HG03378 (cell line): ENCODE measurements around the gene GJA4.
"Not testable (repeated sequence)": the region's sequence is repeated elsewhere in the genome, so short reads cannot be mapped to it uniquely, and the experiment has no call there.

Source experiments
- ATAC-seq: cut with Tn5 transposase; IDR thresholded peaks from one replicate; pipeline ENCODE4 v1.9.1; 2021; ENCODE audit warnings: mild to moderate bottlenecking, moderate library complexity; ENCODE audit not compliant: unreplicated experiment

The GJA4 gene

DNA sequence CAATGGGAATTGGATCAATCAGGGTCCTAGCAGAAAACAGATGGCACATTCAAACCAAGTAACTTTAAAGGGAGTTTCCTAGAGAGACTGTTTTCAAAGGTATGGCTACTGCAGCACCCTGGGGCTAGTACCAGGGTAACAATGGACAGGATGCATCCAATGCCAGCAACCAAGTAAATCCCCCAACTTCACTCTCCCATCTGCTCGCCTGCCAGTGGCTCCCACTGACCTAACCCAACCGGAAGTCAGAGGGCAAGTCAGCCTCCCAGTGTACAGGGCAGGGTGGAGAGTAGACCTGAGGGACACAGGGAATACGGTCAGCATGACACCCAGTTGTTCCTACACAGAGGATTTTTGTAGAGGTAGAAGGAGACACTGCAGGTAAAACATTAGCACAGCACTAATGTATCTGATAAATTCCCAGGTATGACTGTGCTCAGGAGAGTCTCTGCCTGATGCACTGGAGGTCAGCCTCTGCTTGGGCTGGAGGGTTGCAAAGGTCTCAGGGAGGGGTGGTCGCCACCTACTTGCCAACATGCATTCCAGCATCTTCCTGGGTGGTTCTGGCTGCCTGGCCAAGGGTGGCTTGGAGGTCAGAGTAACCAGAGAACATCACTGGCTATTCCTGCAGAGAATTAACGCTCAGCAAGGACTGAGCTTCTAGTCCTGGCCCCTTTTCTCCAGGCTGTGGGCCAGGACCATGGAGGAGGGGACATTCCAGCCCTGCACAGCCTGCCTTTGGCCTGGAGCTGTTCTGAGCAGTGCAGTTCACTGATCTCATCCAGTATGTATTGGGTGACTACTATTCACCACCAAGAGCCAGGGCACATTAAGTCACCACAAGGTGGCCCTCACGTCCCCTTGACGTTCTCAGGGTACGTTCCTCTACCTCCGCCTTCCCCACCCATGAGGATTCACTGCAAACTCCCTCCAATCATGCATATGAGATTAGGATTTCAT lies 5.1 kb upstream of the GJA4 start:
- ATAC-seq, result no peak

DNA sequence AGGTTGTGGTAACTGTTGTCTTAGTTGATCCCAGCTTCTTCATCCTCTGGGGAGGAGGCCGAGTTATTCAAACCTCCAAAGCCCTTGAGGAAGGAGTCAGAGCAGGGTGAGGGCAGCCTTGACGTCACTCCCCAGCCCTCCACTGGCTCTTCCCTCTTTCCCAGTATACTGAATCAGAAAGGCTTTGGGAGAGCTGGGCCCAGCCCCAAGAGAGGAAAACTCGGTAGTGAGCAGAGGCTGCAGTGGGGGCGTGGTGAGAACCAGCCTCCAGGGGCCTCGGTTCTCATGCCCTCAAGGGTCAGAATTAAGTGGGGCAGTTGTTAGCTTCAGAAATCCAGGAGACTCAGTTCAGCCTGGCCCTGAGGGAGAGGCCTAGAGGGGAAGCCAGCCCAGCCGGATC lies 1.8 kb upstream of the GJA4 start:
- ATAC-seq, result no peak

GRCh38 chr1:34792424-34792823 lies 375 bp upstream of the GJA4 start:
- no peak for ATAC-seq

DNA sequence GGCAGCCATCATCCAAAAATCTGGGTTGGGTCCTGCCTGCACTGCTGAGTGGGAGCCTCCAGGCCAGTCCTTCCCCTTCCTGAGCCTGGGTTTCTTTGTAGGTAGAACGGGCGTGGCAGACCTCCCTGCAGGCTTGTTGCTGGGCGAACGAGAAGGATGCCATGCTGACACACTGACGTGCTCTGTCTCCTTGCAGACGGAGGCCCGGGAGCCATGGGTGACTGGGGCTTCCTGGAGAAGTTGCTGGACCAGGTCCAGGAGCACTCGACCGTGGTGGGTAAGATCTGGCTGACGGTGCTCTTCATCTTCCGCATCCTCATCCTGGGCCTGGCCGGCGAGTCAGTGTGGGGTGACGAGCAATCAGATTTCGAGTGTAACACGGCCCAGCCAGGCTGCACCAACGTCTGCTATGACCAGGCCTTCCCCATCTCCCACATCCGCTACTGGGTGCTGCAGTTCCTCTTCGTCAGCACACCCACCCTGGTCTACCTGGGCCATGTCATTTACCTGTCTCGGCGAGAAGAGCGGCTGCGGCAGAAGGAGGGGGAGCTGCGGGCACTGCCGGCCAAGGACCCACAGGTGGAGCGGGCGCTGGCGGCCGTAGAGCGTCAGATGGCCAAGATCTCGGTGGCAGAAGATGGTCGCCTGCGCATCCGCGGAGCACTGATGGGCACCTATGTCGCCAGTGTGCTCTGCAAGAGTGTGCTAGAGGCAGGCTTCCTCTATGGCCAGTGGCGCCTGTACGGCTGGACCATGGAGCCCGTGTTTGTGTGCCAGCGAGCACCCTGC lies 1.4 kb downstream of the GJA4 start:
- no peak for ATAC-seq

- no peak for ATAC-seq
Observed at GRCh38 chr1:34794790-34795180, 2.0 kb downstream of the GJA4 start.

DNA sequence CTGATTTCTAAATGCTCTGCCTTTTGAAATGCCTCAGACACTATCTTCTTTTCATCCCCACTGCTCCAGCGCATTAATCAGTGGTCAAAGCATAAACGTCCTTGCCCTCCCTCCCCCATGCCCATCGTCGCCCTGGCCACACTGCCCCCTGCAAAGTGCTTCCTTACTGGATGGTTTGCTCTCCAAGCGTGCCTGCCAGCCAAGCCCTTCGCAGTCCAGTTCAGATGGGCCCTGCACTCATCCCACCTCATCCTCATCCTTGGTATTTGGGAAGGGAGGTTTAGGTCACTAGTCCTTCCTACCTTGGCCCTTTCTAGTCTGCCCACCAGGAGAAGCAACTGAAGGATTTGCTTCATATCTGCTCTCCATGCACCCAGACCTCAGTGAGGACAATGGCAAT lies 3.1 kb downstream of the GJA4 start:
- ATAC-seq, result no peak

- ATAC-seq, result no peak
Observed at GRCh38 chr1:34796990-34797389, 4.2 kb downstream of the GJA4 start.

GRCh38 chr1:34800214-34800613 lies 7.4 kb downstream of the GJA4 start:
- ATAC-seq, result no peak

DNA sequence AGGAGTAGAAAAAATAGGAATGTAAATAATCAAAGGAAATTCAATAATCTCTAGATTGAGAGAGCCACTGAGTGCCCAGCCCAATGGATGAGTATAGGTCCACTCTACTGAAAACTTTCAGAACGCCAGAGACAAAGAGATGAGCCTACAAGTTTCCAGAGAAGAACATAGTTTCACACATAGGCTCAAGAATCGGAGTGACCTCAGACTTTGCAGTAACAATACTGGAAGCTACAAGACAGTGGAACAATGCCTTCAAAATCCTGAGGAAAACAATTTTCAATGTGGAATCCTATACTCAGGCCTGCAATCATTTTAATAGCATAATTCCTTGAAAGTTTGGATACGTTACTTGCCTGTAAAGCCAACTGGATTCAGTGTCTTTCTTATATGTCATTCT lies 11.0 kb downstream of the GJA4 start:
- ATAC-seq, result no peak

- no peak for ATAC-seq
Observed at GRCh38 chr1:34806396-34806795, 13.6 kb downstream of the GJA4 start.

DNA sequence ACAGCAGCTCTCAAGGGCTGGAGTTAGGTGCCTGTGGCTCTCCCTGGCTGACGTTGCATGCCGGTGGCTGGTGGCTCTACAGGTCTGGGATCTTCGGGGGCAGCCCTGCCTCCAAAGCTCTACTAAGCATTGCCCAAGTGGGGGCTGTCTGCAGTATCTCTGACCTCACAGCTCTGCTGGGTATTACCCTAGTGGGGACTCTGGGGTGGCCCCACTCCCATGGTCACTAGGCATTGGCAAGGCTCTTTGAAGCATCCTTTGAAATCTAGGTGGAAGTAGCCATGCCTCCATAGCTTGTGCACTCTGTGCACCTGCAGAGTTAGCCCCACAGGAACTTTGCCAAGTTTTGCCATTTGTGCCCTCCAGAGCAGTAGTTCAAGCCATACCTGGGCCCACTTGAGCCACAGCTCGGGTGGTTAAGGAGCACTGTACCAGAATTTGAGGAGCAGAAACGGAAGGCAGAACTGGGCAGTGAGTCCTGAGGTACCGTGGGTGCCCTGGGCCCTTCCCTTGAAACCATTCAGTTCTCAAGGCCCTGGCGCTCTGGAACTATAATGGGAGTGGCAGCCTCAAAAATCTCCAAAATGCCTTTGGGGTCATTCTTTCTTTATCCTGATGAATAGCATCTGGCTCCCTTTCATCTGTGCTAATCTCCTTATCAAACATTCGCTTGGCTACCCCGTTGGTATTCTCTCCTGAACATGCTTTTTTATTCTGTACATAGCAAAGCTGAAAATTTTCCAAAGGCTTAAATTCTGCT lies 15.4 kb downstream of the GJA4 start:
- ATAC-seq, result no peak

GRCh38 chr1:34810781-34811180 lies 18.0 kb downstream of the GJA4 start:
- not testable (repeated sequence) for ATAC-seq

DNA sequence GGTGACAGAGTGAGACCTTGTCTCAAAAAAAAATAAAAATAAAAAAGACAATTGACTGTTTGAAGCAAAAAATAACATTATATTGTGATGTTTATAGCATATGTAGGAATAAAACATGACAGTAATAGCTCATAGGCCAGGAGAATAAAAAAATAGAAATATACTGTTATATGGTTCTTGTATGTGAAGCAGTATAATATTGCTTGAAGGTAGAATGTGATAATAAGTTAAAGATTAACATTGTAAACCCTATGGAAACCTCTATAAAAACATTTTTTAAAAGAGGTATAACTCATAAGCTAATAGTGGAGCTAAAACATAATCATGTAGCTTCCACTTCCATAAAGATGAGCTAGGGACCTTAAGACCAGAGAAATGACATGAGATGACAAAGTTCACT lies 23.5 kb downstream of the GJA4 start:
- ATAC-seq, result no peak

GRCh38 chr1:34816778-34817177 lies 24.0 kb downstream of the GJA4 start:
- ATAC-seq, result no peak

- ATAC-seq, result not testable (repeated sequence)
Observed at GRCh38 chr1:34818862-34819261, 26.1 kb downstream of the GJA4 start.

DNA sequence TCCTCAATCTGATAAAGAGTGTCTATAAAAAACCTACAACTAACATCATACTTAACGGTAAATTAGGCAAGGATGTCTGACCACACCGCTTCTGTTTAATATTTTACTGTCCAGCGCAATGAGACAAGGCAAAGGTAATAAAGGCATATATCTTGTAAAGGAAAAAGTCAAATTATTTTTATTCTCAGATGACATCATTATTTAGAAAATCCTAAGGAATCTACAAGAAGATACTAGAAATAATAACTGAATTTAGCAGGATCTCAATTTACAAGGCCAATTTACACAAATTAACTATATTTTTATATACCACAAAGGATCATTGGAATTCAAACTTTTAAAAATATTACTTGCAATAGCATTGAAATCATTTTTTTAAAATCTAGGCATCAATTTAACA lies 29.4 kb downstream of the GJA4 start:
- ATAC-seq, result no peak

DNA sequence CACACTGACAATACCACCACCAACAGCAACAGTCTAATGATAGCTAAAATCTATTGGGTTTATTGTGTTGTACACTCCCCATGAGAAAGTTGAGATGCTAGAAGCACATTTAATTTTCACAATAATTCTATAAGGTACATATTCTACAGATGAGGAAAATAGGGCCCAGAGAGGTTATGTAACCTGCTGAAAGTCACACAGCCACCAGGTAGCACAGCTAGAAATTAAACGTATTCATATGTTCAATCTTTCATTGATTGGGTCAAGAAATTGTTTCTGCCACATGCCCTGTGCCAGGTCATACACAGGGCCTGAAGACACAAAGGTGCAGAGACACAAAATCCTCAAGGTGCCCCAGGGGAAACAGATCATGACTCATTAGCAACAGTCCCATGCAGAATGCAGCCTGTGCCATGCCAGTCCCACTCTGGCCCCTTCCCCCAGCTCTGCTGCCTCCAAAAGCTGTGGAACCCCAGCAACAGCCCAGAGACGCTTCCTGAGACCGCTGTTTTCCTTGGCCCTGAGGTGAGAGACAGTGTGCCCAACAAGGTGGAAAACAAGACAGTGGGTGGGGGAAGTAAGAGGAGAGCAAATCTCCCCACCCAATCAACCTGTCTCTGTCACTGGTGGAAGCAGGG lies 32.1 kb downstream of the GJA4 start:
- ATAC-seq, result no peak

DNA sequence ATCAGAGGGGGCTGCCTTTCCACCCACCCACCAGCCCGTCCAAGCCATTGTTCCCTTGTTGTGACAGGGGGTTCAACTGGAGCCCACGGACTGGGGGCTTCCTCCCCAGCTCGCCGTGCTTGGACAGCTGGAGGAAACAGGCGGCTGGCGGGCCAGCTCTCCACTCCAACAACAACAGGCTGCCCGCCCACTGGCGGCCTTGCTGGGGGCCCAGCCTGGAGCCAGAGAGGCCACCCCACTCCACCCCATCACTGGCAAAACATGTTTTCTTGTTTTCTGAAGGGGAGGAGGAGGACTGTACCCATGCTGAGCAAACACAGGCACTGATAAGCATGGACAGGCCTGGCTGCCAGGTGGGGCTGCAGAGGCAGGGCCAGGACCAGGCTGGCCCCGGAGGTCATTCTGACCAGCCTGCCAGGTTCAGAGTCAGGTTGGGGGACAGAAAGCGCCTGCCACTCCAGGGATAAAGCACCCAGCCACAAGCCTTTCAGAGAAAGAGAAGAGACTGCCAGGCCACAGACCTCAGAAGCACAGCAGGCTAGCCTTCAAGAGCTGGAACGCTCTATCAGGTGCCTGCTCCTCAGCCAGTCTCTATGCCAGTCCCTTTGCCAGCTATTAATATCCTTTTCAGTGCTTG lies 32.8 kb downstream of the GJA4 start:
- ATAC-seq, result no peak

GRCh38 chr1:34827341-34827941 lies 34.6 kb downstream of the GJA4 start:
- ATAC-seq, result no peak

GRCh38 chr1:34828611-34829010 lies 35.8 kb downstream of the GJA4 start:
- no peak for ATAC-seq
